NCI-H774 (cell line): ENCODE measurements around the gene FRS3.
A peak's percentile ranks its signal among the peaks of the same experiment; 100 is the strongest.

Experiments used
- DNase-seq: peaks from one replicate; lab custom pipeline; 2025; lab: John Stamatoyannopoulos, UW

FRS3 gene

GRCh38 chr6:41741625-41742490 is 37.8 kb downstream of the FRS3 start:
- DNase-seq = no peak

- no peak for DNase-seq
These were observed 39.1 kb downstream of the FRS3 start for GRCh38 chr6:41740366-41741162.

- no peak for DNase-seq
These were observed 40.7 kb downstream of the FRS3 start for GRCh38 chr6:41739041-41739440.

- DNase-seq = no peak
These were observed 42.0 kb downstream of the FRS3 start for GRCh38 chr6:41737591-41738130.

DNA sequence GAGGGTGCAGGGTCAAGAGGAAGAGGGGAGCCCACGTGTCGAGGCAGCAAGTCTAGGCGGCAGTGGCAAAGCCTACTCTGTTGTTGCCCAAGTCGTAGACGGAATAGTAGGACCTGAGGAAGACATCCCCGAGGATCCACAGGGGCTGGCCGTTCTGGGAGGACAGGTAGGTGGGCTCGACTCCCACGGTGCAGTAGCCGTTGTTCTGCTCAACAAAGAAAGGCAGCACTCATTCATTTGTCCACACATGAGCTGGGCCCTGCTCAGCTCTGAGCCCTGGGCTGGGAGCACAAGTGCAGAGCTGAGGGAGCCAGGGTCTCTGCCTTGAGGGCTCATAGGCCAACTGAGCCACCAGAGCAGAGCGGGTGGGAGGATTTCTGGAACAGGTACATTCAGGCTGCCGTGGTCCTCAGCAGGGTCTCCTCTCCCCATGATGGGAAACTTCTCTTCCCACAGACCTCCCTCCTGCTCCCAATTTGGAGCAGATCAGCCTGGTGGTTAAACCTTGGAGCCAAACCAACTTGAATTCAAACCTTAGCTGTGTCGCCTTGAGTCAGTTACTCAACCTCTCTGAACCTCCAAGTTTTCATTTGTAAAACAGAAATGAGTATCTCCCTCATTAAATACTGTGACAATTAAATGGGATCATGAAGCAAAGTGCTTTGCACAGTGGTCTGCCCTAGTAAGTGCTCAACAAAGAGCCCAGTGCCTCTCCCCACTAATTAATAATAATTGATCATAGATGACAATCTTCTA is 42.7 kb downstream of the FRS3 start:
- DNase-seq = no peak

- no peak for DNase-seq
These were observed 43.4 kb downstream of the FRS3 start for GRCh38 chr6:41736186-41736733.

DNA sequence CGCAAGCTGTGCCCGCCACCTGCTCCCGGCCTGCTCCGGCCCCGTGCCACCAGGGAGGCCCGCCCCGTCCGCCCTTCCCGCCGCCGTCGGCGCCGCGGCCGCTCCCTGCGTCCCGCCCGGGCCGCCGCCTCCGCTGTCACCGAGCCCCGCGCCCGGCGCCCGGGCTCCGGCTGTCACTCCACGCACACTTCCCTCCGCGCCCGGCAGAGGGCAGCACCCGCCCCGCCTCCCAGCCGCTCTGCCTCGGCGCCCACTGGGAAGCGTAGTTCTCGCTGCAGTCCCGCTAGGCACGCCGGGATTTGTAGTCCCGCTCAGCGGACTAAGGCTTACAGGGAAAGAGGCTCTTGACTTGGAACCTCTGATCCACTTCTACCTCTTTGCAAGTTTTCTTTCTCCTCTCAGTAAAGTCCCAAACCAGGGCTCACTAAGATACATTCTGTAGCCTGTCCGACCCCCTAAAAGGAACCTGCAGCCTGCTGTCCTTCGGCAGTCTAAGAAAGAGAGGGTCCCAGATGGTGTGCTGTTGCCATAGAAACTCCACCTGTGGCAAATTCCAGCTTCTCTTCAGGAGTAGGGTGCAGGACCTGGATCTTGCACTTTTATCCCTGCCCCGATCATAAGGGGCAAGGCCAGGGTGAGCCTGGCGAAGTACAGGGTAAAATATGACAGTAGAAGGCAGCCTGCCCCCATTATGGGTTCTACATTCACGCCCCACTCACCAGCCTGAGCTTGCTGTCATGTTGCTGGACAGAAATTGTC is 44.1 kb downstream of the FRS3 start, which contains the start of gene TFEB:
Gene TFEB, minus strand, starts transcription at position 182 of the 759 bp plus-strand sequence. CDS start 44,395 bp downstream, outside the sequence.
- peak; percentile 90 for DNase-seq

GRCh38 chr6:41734666-41735426 is 44.9 kb downstream of the FRS3 start:
- DNase-seq = peak; percentile 58

GRCh38 chr6:41733707-41734665 is 45.7 kb downstream of the FRS3 start:
- peak; percentile 83 for DNase-seq

DNA sequence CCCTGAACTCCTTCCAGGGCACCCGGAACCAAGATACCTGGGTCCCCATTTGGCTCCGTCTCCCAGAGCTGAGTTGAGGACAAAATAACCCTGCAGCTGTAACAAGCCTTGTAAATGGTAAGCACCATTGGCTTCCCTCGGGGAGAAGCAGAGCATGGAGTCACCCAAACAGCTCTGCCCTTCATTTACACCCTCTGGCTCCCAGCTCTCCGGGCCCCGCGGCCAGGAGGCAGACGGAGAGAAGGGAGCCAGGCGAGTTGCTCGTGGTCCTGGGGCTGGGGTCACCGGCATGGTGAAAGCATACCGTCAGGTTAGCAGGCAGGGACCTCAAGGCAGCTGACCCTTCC is 46.4 kb downstream of the FRS3 start:
- no peak for DNase-seq

DNA sequence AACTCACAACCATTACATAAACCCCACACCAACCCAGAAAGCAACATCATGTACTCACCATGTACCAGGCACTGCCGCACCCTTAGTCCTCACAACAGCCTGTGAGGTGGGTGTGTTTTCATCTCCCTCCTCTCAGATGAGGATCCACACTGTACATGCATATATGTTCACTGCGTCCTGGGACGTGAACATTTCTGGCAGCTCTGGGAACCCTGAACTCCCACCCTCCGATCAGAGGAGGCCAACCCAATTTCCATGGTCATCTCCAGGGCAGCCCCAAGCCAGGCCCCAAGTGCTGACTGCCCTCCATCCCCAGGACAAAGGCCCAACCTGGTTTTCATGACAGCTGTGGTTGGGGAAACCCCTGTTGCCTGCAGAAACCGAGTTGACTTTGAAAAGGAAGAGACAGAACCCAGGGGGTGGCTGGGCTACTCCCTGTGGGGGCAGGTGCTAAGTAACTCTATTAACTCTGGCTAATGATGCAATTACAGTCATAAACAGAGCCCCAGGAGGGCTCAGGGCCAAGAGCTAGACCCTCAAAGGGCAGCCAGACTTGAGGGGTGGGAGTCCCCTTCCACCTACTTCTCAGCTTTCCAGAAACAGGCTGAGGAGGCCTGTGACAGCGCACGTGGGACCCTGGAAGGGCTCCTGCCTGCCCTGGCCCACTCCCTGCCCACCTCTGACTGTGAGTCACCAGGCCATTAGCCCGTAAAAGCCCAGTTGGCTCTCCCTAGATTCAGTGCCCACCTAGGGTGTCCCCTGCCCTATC is 46.9 kb downstream of the FRS3 start:
- no peak for DNase-seq

GRCh38 chr6:41732149-41732548 is 47.6 kb downstream of the FRS3 start:
- DNase-seq = no peak

DNA sequence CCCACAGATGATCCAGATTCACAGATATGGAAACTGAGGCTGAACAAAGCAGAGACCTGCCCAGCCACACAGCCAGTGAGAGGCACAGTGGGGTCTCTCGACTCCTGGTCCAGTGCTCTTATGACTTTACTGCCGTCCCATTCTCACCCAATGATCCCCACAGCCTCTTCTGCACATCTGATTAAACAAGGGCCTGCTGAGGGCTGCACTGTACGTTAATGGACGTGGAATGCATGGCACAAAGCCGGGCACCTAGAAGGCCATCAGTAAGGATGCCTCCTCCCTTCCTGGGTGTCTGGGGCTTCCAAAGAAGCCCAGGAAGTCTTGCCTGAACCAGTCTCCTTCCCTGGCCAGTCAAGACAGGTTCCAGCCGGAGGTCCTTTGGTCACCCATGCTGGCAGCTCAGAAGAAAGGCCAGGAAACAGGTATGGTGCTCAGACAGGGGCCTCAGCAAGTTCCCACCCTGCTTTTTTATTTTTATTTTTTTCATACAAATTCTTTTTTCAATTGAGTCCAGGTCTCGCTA is 48.1 kb downstream of the FRS3 start:
- no peak for DNase-seq

DNA sequence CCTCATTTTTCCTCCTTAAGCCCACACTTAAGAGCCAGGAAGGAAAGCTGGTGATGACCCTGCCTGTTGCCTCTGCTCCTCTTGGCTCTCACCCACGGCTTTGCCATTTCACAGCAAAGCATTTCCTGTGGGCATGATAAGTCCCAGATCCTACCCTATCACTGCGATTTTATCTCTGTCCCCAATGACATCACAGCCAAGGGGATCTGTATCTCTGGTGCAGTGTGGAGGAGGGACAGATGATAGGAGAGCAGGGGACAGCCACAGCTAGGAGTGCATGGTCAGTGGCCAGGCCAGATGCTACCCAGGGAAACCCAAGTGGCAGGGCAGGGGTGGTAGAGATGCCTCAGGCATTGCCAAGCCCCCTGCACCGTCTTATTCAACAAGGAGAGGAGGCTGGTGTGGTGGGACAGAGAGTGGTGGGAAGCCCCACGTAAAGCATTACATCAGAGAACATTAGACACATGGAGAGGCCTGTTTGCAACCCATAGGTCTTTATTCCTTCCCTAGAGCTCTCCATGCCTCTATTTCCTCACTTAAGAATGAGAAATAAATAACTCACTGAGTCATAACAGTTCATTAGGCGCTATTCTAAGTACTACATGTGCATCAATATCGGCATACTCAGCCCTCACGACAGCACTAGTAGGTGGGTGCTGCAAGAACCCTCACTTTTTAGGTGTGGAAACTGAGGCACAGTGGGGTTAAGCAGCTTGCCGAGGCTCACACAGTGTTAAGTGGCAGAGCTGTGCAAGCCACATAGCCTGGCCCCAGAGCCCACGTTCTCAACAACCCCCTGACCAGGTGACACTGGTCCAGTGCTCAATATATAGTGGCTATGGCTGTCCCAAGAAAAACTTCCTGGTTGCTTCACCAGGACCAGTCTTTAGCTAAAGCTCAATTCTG is 48.9 kb downstream of the FRS3 start:
- no peak for DNase-seq

- no peak for DNase-seq
These were observed 50.1 kb downstream of the FRS3 start for GRCh38 chr6:41729624-41730023.

DNA sequence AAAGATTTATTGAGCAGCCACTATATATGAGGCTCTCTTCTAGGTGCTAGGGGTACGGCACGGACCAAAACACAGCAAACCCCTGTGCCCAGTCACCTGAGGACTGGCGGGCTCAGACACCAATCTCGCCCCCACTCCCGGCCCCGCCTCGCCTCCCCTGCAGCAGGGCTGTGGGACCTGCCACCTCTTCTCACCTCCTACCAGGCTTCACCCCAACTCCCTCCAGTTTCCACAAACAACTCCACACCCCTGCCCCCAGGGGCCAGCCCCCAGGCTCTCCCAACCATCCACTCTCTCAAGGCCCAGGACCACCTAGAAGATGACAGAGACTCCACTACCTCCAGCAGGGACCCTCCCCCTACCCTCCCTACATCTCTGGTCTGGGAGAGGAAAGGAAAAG is 50.7 kb downstream of the FRS3 start:
- DNase-seq = no peak
